H1 (cell line): ENCODE data around the gene SPOPL. TPM values are rescaled to one million over a fixed set of nuclear protein-coding genes. Genes with fewer than 3 reads are reported as not detected.

Experiments used
- CTCF ChIA-PET: fragments of 300-600 bp; sonication (Branson Sonifier 250); formaldehyde crosslinking; loops from one replicate; lab custom pipeline; 2021; ENCODE audit not compliant: partially characterized antibody; lab: Charles Lee
- POLR2A ChIA-PET: fragments of 300-600 bp; sonication (Branson Sonifier 250); formaldehyde crosslinking; loops from one replicate; lab custom pipeline; 2021; ENCODE audit warnings: inconsistent platforms; ENCODE audit not compliant: partially characterized antibody; lab: Charles Lee
- DNase-seq, 2 experiments: peaks; one replicate each; pipeline versions ENCODE4 v3.0.0 to v3.0.0-alpha.2; 2010 to 2022; ENCODE audit warnings: low spot score in 2 of 2, low read depth in 1 of 2, mixed read lengths in 1 of 2
- FAIRE-seq: peaks from 2 replicates; lab custom pipeline; 2011; peaks lifted over from hg19 to GRCh38; lab: Jason Lieb, UNC
- H2AFZ ChIP-seq: 2 replicates; pipeline ENCODE4 v1.8.1; 2012; ENCODE audit warnings: low read length, inconsistent platforms
- H2AK5ac ChIP-seq: 2 replicates; pipeline ENCODE4 v1.6.1; 2013; ENCODE audit warnings: low read depth, low read length
- H2BK120ac ChIP-seq: replicated peaks from 2 replicates; pipeline ENCODE3; 2013; ENCODE audit warnings: low read depth, low read length, inconsistent platforms
- H2BK12ac ChIP-seq: 2 replicates; pipeline ENCODE4 v1.6.1; 2013; ENCODE audit warnings: low read depth, low read length
- H2BK15ac ChIP-seq: 2 replicates; pipeline ENCODE4 v1.6.1; 2013; ENCODE audit warnings: low read length
- H2BK20ac ChIP-seq: 2 replicates; pipeline ENCODE4 v1.6.1; 2013; ENCODE audit warnings: low read length
- H2BK5ac ChIP-seq: 2 replicates; pipeline ENCODE4 v1.6.1; 2013; ENCODE audit warnings: low read depth, low read length
- H3K14ac ChIP-seq: 2 replicates; pipeline ENCODE4 v1.6.1; 2013; ENCODE audit warnings: inconsistent platforms; ENCODE audit not compliant: insufficient read length
- H3K18ac ChIP-seq: 2 replicates; pipeline ENCODE4 v1.6.1; 2013; ENCODE audit warnings: low read length; ENCODE audit errors: extremely low read depth
- H3K23ac ChIP-seq: 2 replicates; pipeline ENCODE4 v1.6.1; 2013; ENCODE audit warnings: inconsistent platforms; ENCODE audit not compliant: insufficient read length
- H3K23me2 ChIP-seq: 2 replicates; pipeline ENCODE4 v1.6.1; 2013; ENCODE audit warnings: low read depth, low read length
- H3K27ac ChIP-seq: 2 replicates; pipeline ENCODE4 v1.6.1; 2011; ENCODE audit warnings: low read depth, low read length, inconsistent platforms
- H3K27me3 ChIP-seq, 4 experiments: replicated peaks in 1 of 4; 1 replicate in 1 of 4; 2 replicates in 3 of 4; pipeline versions ENCODE4 v1.6.1 to v1.8.1; 2011 to 2013; ENCODE audit warnings: low read length in 3 of 4, mild to moderate bottlenecking in 3 of 4, inconsistent platforms in 2 of 4, mixed read lengths in 2 of 4, moderate library complexity in 1 of 4; ENCODE audit not compliant: control insufficient read depth in 3 of 4, insufficient read depth in 3 of 4; ENCODE audit errors: extremely low read depth in 1 of 4
- H3K36me3 ChIP-seq, 4 experiments: 2 replicates each; pipeline versions ENCODE4 v1.6.1 to v1.8.1; 2011 to 2013; ENCODE audit warnings: mild to moderate bottlenecking in 4 of 4, low read length in 3 of 4, moderate library complexity in 2 of 4, control low read depth in 1 of 4, inconsistent platforms in 1 of 4; ENCODE audit not compliant: insufficient read depth in 4 of 4, control insufficient read depth in 2 of 4
- H3K4ac ChIP-seq: replicated peaks from 2 replicates; pipeline ENCODE3; 2013; ENCODE audit warnings: low read length, low read depth, mixed read lengths, inconsistent platforms; ENCODE audit not compliant: insufficient read length
- H3K4me1 ChIP-seq, 4 experiments: replicated peaks in 1 of 4; 1 replicate in 1 of 4; 2 replicates in 3 of 4; pipeline versions ENCODE4 v1.6.1 to v1.8.1; 2011 to 2013; ENCODE audit warnings: low read length in 3 of 4, inconsistent platforms in 2 of 4, mixed read lengths in 1 of 4; ENCODE audit not compliant: insufficient read depth in 4 of 4, control insufficient read depth in 3 of 4
- H3K4me2 ChIP-seq, 2 experiments: 2 replicates each; pipeline versions ENCODE4 v1.6.1 to v1.8.1; 2011 to 2013; ENCODE audit warnings: low read depth in 2 of 2, low read length in 2 of 2, control low read depth in 1 of 2, inconsistent platforms in 1 of 2, mild to moderate bottlenecking in 1 of 2; ENCODE audit not compliant: insufficient read depth in 1 of 2
- H3K4me3 ChIP-seq, 4 experiments: fragments of 200-600, 300-600 bp in 1 of 4; sonication (generic), shearing (Covaris generic), sonication (Bioruptor Twin) in 1 of 4; 2 replicates each; pipeline versions ENCODE4 v1.5.1 to v1.8.1; 2011 to 2016; ENCODE audit warnings: low read length in 4 of 4, low read depth in 3 of 4, control low read depth in 2 of 4, inconsistent platforms in 2 of 4, mild to moderate bottlenecking in 2 of 4, mixed read lengths in 1 of 4, moderate library complexity in 1 of 4; ENCODE audit not compliant: insufficient read depth in 2 of 4; ENCODE audit errors: extremely low read depth in 1 of 4
- H3K56ac ChIP-seq: replicated peaks from 2 replicates; pipeline ENCODE3; 2013; ENCODE audit warnings: low read depth, mild to moderate bottlenecking, mixed read lengths, low read length, inconsistent platforms; ENCODE audit not compliant: insufficient read length
- H3K79me1 ChIP-seq: 2 replicates; pipeline ENCODE4 v1.6.1; 2013; ENCODE audit warnings: low read depth, low read length, control low read depth
- H3K79me2 ChIP-seq, 2 experiments: 2 replicates each; pipeline versions ENCODE4 v1.6.1 to v1.8.1; 2012 to 2013; ENCODE audit warnings: low read length in 2 of 2, mild to moderate bottlenecking in 2 of 2, inconsistent platforms in 1 of 2; ENCODE audit not compliant: insufficient read depth in 2 of 2, control insufficient read depth in 1 of 2
- H3K9ac ChIP-seq, 4 experiments: replicated peaks in 1 of 4; 1 replicate in 1 of 4; 2 replicates in 3 of 4; pipeline versions ENCODE4 v1.6.1 to v1.8.1; 2011 to 2013; ENCODE audit warnings: low read depth in 3 of 4, low read length in 3 of 4, control low read depth in 2 of 4, mild to moderate bottlenecking in 2 of 4, moderate library complexity in 2 of 4, inconsistent platforms in 1 of 4; ENCODE audit errors: extremely low read depth in 1 of 4
- H3K9me3 ChIP-seq, 2 experiments: 2 replicates each; pipeline versions ENCODE4 v1.6.1 to v1.8.1; 2012 to 2013; ENCODE audit warnings: mild to moderate bottlenecking in 2 of 2, moderate library complexity in 2 of 2, control low read depth in 1 of 2, inconsistent platforms in 1 of 2, low read depth in 1 of 2, low read length in 1 of 2, mixed read lengths in 1 of 2; ENCODE audit not compliant: insufficient read depth in 2 of 2
- H4K20me1 ChIP-seq, 2 experiments: replicated peaks in 1 of 2; 2 replicates each; pipeline versions ENCODE3 to v1.8.1; 2011 to 2013; ENCODE audit warnings: inconsistent platforms in 2 of 2, low read length in 2 of 2, mild to moderate bottlenecking in 1 of 2; ENCODE audit not compliant: insufficient read depth in 2 of 2, control insufficient read depth in 1 of 2
- H4K5ac ChIP-seq: 2 replicates; pipeline ENCODE4 v1.6.1; 2013; ENCODE audit warnings: low read length, low read depth, mixed read lengths, inconsistent platforms; ENCODE audit not compliant: insufficient read length
- H4K8ac ChIP-seq: 2 replicates; pipeline ENCODE4 v1.8.0; 2013; ENCODE audit warnings: mild to moderate bottlenecking, moderate library complexity, low read length, inconsistent platforms; ENCODE audit not compliant: insufficient read depth; ENCODE audit errors: extremely low read depth
- H4K91ac ChIP-seq: replicated peaks from 2 replicates; pipeline ENCODE3; 2013; ENCODE audit warnings: low read length, mixed read lengths, inconsistent platforms; ENCODE audit not compliant: insufficient read length
- CBX8 ChIP-seq: fragments of 300-800, 300-1000 bp; sonication (generic); IDR thresholded peaks from 2 replicates; pipeline ENCODE4 v1.7.1; 2016; ENCODE audit warnings: low read depth, low read length, borderline replicate concordance
- CREB1 ChIP-seq: IDR thresholded peaks from 2 replicates; pipeline ENCODE4 v1.6.1; 2012; ENCODE audit warnings: inconsistent platforms
- GTF2F1 ChIP-seq: IDR thresholded peaks from 2 replicates; pipeline ENCODE4 v1.6.1; 2012; ENCODE audit warnings: low read depth, low read length, improper control_type of control experiment, borderline replicate concordance
- POLR2A ChIP-seq, 2 experiments: IDR thresholded peaks; 1 replicate in 1 of 2; 2 replicates in 1 of 2; pipeline ENCODE4 v1.6.1; 2011; ENCODE audit warnings: low read depth in 2 of 2, low read length in 2 of 2, mild to moderate bottlenecking in 2 of 2; ENCODE audit errors: control extremely low read depth in 1 of 2
- RBBP5 ChIP-seq: IDR thresholded peaks from 2 replicates; pipeline ENCODE4 v1.7.1; 2012; ENCODE audit warnings: low read depth, mild to moderate bottlenecking, inconsistent platforms, low read length, moderate library complexity, borderline replicate concordance
- TEAD4 ChIP-seq: IDR thresholded peaks from 2 replicates; pipeline ENCODE4 v1.6.1; 2012; ENCODE audit warnings: low read depth, low read length, inconsistent platforms, mixed read lengths
- WGBS, 2 experiments: shearing (Covaris generic) in 1 of 2; methylation state at CpG; one replicate each; pipeline versions ENCODE4 v1.1.6 to v1.1.7; 2013 to 2015; ENCODE audit warnings: low lambda C conversion rate in 2 of 2, mixed read lengths in 2 of 2, inconsistent platforms in 1 of 2, low coverage in 1 of 2, missing lambda C conversion rate in 1 of 2; ENCODE audit not compliant: insufficient replicate concordance in 2 of 2, insufficient coverage in 1 of 2, insufficient read length in 1 of 2; ENCODE audit errors: extremely low coverage in 1 of 2, missing lambda C conversion rate in 1 of 2; 5-methylcytosine and 5-hydroxymethylcytosine counted together
- polyA plus RNA-seq, 7 experiments: library from polyadenylated mRNA; depleted of rRNA in 3 of 7; stranded (reverse) in 5 of 7; unstranded in 2 of 7; fragments of >200 nt in 5 of 7; fragments of 200-250 nt in 2 of 7; gene quantifications; 1 replicate in 5 of 7; 2 replicates in 1 of 7; 4 replicates in 1 of 7; pipeline versions ENCODE4 v1.2.1 to v1.2.3, GENCODE V29; 2011 to 2013; ENCODE audit warnings: missing spikeins in 2 of 7, mixed read lengths in 2 of 7
- total RNA-seq: library from RNA; stranded (reverse); fragmentation: NEBNext Ultra II Directional; extraction: Animal tissue kit (Norgen Biotek cat#: 25700); gene quantifications from 2 replicates; pipeline ENCODE4 v1.2.1, GENCODE V29; 2021

Gene SPOPL
- total and polyA plus RNA-seq, 2 of the 8 experiments (the other 6 are each of a cell fraction or from before 2014, with no cell fraction given), result 1.9 to 14.5 TPM

DNA sequence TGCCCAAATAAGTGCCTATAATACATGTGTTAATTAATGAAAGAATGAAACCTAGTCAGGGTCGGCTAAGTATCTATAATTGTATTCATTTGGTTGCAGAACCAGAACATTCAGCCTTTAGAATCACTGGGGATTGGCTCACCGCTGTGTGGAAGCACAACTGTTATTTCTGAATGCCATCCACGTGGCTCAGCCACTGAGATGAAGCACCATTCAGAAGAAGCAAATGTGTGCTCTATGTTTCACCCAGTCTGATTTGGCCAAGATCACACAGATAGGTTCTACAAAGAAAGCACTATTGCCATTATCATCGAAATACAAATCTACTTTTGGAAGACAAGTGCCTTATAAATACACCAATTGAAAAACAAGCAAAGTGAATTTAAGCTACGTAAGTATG, 30.6 kb upstream of the SPOPL start:
- H3K79me2 ChIP-seq, result no peaks in the 10 kb centered on the region
- no peak overlapping the region for H3K4ac ChIP-seq
- FAIRE-seq (no peak), DNase-seq (no peak)
- 85% methylated on average over 5 of the region's 5 CpGs; no CpG with 5 or more reads in 1 of the 2 experiments for WGBS, 2 experiments
- H4K5ac ChIP-seq, result no peak overlapping the region
- no peak overlapping the region for H4K91ac ChIP-seq
- H2BK5ac ChIP-seq, result no peak overlapping the region
- H4K8ac ChIP-seq, result no peak overlapping the region
- H3K9me3 ChIP-seq, result no peaks in the 10 kb centered on the region
- H3K4me1 ChIP-seq, result no peaks in the 10 kb centered on the region
- H2AFZ ChIP-seq, result no peak overlapping the region
- CTCF ChIA-PET, result interaction anchor here (0.8 kb wide), 1 partner anchor 316 kb away, joined by 3 read pairs; no protein-coding TSS in a partner anchor
- no peaks in the 10 kb centered on the region for H4K20me1 ChIP-seq
- no peak overlapping the region for H2BK15ac ChIP-seq
- no peak overlapping the region for H3K18ac ChIP-seq
- H3K56ac ChIP-seq, result no peak overlapping the region
- TF ChIP-seq POLR2A (IDR thresholded peaks at IDR 0.05; ENCODE audit: control extremely low read depth in 1 of 2, low read depth in 2 of 2, low read length in 2 of 2) (no peak), GTF2F1 (no peak), CREB1 (no peak), RBBP5 (no peak), TEAD4 (no peak), CBX8 (no peak)
- no peak overlapping the region for H2BK120ac ChIP-seq
- no peaks in the 10 kb centered on the region for H3K27me3 ChIP-seq
- no peak overlapping the region for H3K27ac ChIP-seq
- no peak overlapping the region for H3K23ac ChIP-seq
- no peak overlapping the region for H3K9ac ChIP-seq
- POLR2A ChIA-PET, result no interaction called here
- no peak overlapping the region for H3K14ac ChIP-seq
- no peak overlapping the region for H3K4me3 ChIP-seq
- H3K79me1 ChIP-seq, result no peaks in the 10 kb centered on the region
- H2AK5ac ChIP-seq, result no peak overlapping the region
- H3K4me2 ChIP-seq, result no peak overlapping the region
- no peak overlapping the region for H2BK12ac ChIP-seq
- no peaks in the 10 kb centered on the region; the same call in 1 of the 2 replicates for H3K23me2 ChIP-seq
- no peak overlapping the region for H2BK20ac ChIP-seq
- no peaks in the 10 kb centered on the region for H3K36me3 ChIP-seq
